GM18526 (cell line): ENCODE data around the gene NFIX.

Experiments used
- POLR2A ChIP-seq: IDR thresholded peaks from 3 replicates; pipeline ENCODE4 v1.6.1; 2011; ENCODE audit not compliant: insufficient read length; ENCODE audit errors: extremely low read depth

NFIX gene

GRCh38 chr19:13018035-13018914 lies 23.0 kb downstream of the NFIX start:
- TF ChIP-seq POLR2A, result no peak

DNA sequence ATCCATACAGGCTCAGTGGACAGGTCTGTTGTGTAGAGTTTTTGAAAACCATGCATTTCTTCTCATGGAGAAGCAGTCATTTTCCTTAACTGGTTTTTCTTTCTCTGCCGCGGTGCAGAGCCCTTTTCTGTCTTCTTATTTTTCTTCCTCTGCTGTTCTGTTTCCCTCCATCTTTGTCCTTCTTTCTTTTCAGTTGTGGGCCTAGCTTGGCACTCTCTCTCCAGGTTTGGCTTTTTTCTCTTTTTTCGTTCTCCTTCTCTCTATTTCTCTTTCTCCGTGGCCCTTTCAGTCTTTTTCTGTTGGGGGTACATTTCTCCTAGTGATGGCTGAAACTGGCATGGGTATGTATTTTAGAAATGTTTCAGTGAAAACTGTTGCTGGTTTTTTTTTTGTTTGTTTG lies 24.1 kb downstream of the NFIX start:
- no peak for TF ChIP-seq POLR2A

- TF ChIP-seq POLR2A, result no peak
These were observed 24.7 kb downstream of the NFIX start for GRCh38 chr19:13020002-13020414.

- TF ChIP-seq POLR2A, result no peak
These were observed 27.0 kb downstream of the NFIX start for GRCh38 chr19:13022111-13022858.

GRCh38 chr19:13022859-13023636 lies 27.8 kb downstream of the NFIX start:
- TF ChIP-seq POLR2A, result no peak

DNA sequence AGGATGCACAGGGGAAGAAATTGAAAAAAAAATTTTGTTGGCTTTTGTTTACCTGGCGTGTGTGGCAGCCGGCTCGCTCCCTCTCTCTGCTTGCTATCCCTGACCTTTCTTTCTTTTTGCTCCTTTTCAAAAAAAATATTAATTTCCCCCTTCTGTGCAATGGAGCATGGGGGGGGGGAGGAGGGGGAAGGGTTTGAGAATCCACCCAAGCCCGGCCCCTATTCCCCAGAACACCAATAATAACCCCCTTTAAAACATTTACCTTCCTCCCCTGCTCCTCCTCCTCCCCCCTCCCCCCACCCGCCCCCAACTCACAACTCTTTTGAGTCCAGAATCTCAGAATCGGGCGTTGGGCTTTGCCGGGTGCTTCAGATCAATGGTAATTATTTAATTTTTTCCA lies 28.4 kb downstream of the NFIX start:
- TF ChIP-seq POLR2A, result no peak

- no peak for TF ChIP-seq POLR2A
These were observed 29.1 kb downstream of the NFIX start for GRCh38 chr19:13024126-13024950.

DNA sequence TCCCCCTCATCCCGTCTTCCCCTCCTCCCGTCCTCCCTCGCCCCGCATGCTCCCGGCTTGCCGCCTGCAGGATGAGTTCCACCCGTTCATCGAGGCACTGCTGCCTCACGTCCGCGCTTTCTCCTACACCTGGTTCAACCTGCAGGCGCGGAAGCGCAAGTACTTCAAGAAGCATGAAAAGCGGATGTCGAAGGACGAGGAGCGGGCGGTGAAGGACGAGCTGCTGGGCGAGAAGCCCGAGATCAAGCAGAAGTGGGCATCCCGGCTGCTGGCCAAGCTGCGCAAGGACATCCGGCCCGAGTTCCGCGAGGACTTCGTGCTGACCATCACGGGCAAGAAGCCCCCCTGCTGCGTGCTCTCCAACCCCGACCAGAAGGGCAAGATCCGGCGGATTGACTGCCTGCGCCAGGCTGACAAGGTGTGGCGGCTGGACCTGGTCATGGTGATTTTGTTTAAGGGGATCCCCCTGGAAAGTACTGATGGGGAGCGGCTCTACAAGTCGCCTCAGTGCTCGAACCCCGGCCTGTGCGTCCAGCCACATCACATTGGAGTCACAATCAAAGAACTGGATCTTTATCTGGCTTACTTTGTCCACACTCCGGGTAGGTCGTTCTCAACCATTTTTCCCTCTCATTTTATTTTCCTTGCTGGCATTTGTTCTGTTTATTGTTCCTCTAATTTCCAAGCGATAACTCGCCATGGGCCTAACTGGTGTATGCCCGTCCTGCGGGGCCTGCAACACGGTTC lies 29.8 kb downstream of the NFIX start:
- TF ChIP-seq POLR2A, result no peak

GRCh38 chr19:13025819-13026456 lies 30.7 kb downstream of the NFIX start:
- TF ChIP-seq POLR2A, result no peak

DNA sequence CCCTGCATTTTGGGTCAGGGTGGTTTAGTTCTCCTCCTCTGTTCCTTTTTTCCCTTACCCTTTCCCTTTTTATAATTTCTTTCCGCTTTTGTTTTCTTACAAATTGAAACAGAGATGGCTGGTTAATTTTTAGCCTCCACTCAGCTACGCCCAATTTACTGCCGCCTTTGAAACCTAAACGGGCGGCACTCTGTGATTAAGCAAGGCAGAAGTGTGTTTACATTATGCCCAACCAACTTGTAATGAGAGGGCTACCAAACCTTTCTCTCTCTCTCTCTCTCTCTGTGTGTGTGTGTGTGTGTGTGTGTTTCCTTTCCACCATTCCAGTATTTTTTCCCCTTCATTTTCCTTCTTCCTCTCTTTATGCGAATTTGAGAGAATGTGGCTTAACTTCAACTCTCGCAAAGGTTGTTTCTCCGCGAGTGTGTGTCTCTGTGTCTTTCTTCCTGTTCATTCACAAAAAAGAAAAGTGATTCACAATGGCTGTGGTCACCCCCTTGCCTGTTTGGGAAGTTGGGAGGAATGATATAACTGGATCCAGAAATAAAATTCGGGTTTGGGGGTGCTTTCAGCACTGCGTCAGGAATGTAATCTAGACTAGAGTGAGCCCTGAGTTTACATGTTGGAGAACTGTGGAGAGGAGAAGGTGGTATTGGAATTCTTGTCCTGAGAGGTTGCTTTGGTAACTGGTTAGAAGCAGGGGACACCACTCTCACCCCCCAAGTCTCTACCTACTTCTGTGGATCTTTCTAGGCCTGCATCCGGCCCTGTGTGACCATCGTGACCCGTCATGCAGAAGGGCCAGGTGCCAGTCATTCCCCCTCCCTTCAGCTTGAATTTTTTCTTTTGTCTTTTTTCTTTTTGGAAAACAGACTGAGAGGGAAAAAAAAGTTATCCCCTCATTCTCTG lies 31.4 kb downstream of the NFIX start:
- no peak for TF ChIP-seq POLR2A

DNA sequence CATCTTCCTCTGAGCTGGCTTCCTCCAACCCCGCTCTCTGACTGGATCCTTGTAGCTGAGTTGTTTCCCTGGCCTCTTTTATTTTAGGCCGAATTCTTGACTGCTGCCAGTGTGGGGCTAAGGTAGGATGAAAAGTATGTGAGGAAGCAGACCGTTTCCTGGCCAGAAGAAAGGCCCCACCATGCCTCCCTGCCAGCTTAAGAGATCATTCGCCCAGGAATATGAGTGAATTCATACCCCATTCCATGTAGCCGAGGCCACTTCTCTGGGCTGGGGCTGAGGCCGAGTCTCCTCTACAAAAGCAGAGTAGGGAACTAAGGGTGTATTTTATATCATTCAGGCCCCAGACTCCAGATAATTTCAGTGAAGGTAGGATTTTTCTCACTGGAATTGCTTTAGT lies 32.3 kb downstream of the NFIX start:
- no peak for TF ChIP-seq POLR2A

DNA sequence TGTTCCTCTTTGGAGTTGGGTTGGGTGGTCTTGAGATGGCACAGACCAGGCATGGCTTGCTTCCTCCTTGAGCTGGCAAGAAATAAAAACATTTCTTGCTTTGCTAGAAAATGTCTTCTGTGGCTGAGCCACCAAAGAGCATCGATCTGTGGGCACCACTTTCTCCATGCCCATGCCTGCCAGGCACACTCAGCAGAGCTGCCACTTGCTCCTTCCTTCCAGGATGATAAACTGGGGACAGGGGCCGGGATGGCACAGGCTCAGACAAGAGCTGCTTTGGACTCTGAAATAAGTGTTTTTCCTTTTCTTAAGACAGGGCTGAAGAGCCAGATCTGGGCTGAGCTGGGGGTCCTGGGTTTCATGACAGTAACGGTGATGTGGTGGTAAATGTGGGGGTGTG lies 32.8 kb downstream of the NFIX start:
- TF ChIP-seq POLR2A, result no peak
